PC-9 (cell line): Measurements from ENCODE around the gene MFSD6L. TPM values are rescaled to one million over a fixed set of nuclear protein-coding genes. Genes with fewer than 3 reads are reported as not detected.

ENCODE experiments used
- BruUV-seq: library from RNA; stranded (reverse); fragments of 400-500 nt; replicated peaks from 2 replicates; lab custom pipeline; 2021; lab: Mats Ljungman, UMichigan
- CTCF ChIA-PET: fragments of 300-600 bp; sonication (Branson Sonifier 250); formaldehyde crosslinking; loops from one replicate; lab custom pipeline; 2022; ENCODE audit warnings: antibody characterized with exemption; lab: Charles Lee
- POLR2A ChIA-PET: fragments of 300-600 bp; sonication (Branson Sonifier 250); formaldehyde crosslinking; loops from one replicate; lab custom pipeline; 2022; ENCODE audit warnings: antibody characterized with exemption; ENCODE audit not compliant: unreplicated experiment; lab: Charles Lee
- DNase-seq, 2 experiments: peaks; one replicate each; pipeline versions ENCODE4 v3.0.0 to v3.0.0-alpha.2; 2015 to 2022; ENCODE audit warnings: mixed read lengths in 1 of 2
- H2AFZ ChIP-seq: fragments of 200-600 bp; sonication (generic); 2 replicates; pipeline ENCODE4 v1.8.1; 2017; ENCODE audit warnings: antibody characterized with exemption
- H3F3A ChIP-seq: fragments of 200-600 bp; sonication (generic); 2 replicates; pipeline ENCODE4 v1.8.1; 2017; ENCODE audit warnings: antibody characterized with exemption, mild to moderate bottlenecking, low read depth; ENCODE audit not compliant: insufficient read depth
- H3K27ac ChIP-seq: fragments of 200-600 bp; sonication (generic); 2 replicates; pipeline ENCODE4 v1.6.1; 2016; ENCODE audit warnings: mixed run types
- H3K27me3 ChIP-seq: fragments of 200-600 bp; sonication (generic); 2 replicates; pipeline ENCODE4 v1.6.1; 2016; ENCODE audit warnings: low read depth, mixed run types; ENCODE audit not compliant: insufficient read depth
- H3K36me3 ChIP-seq: fragments of 200-600 bp; sonication (generic); 2 replicates; pipeline ENCODE4 v1.6.1; 2016; ENCODE audit warnings: low read depth, mixed run types
- H3K4me1 ChIP-seq: fragments of 200-600 bp; sonication (generic); replicated peaks from 2 replicates; pipeline ENCODE4 v1.6.1; 2016; ENCODE audit warnings: mixed run types; ENCODE audit not compliant: insufficient read depth
- H3K4me2 ChIP-seq: fragments of 200-600 bp; sonication (generic); 2 replicates; pipeline ENCODE4 v1.6.1; 2017; ENCODE audit warnings: mixed run types
- H3K4me3 ChIP-seq: fragments of 200-600 bp; sonication (generic); 2 replicates; pipeline ENCODE4 v1.6.1; 2016; ENCODE audit warnings: mixed run types
- H3K79me2 ChIP-seq: fragments of 200-600 bp; sonication (generic); 2 replicates; pipeline ENCODE4 v1.6.1; 2017; ENCODE audit warnings: low read depth, mixed run types
- H3K9me2 ChIP-seq: fragments of 200-600 bp; sonication (generic); 2 replicates; pipeline ENCODE4 v1.8.1; 2017; ENCODE audit warnings: mild to moderate bottlenecking; ENCODE audit not compliant: insufficient read depth
- H3K9me3 ChIP-seq: fragments of 200-600 bp; sonication (generic); 2 replicates; pipeline ENCODE4 v1.8.1; 2016; ENCODE audit warnings: low read depth; ENCODE audit not compliant: insufficient read depth
- H4K20me1 ChIP-seq: fragments of 200-600 bp; sonication (generic); 2 replicates; pipeline ENCODE4 v1.8.1; 2017; ENCODE audit not compliant: insufficient read depth
- CTCF ChIP-seq: fragments of 200-600 bp; sonication (generic); conservative IDR thresholded peaks from 2 replicates; pipeline ENCODE4 v1.6.1; 2017; ENCODE audit warnings: mixed run types, antibody characterized with exemption, mild to moderate bottlenecking, moderate library complexity
- EZH2 ChIP-seq: fragments of 200-600 bp; sonication (generic); IDR thresholded peaks from 2 replicates; pipeline ENCODE4 v1.8.0; 2017; ENCODE audit warnings: antibody characterized with exemption, low read depth
- intact Hi-C: fragments of 100-400 bp; cut with micrococcal nuclease; formaldehyde crosslinking; loops from one replicate; pipeline ENCODE4 v1.10.0; 2022; ENCODE audit not compliant: unreplicated experiment
- total RNA-seq: library from RNA; stranded (reverse); gene quantifications from 2 replicates; pipeline ENCODE4 v1.2.3, GENCODE V29; 2021

MFSD6L gene
- total RNA-seq, 1 experiment from 2014 or later, result not detected

GRCh38 chr17:8829036-8829941 is 30.1 kb upstream of the MFSD6L start:
- CTCF ChIA-PET, result interaction anchor here (0.5 kb wide), 1 partner anchor 514 kb away, joined by 5 read pairs; no protein-coding TSS in a partner anchor

GRCh38 chr17:8828517-8828875 is 29.3 kb upstream of the MFSD6L start:
- Histone ChIP-seq H3K27ac (no peak overlapping the region), H3K9me2 (no peaks in the 10 kb centered on the region), H4K20me1 (no peaks in the 10 kb centered on the region), H3F3A (no peaks in the 10 kb centered on the region), H3K27me3 (no peaks in the 10 kb centered on the region; the same call in 1 of the 2 replicates), H3K4me2 (no peak overlapping the region), H3K36me3 (no peaks in the 10 kb centered on the region), H3K4me1 (no peaks in the 10 kb centered on the region), H3K79me2 (no peaks in the 10 kb centered on the region), H2AFZ (no peak overlapping the region), H3K4me3 (no peak overlapping the region), H3K9me3 (no peaks in the 10 kb centered on the region)
- POLR2A ChIA-PET, result no interaction called here
- CTCF ChIA-PET, result no interaction called here
- intact Hi-C loops, result no loop called here
- BruUV-seq, result no TSS peak
- TF ChIP-seq EZH2 (no peak), CTCF (no peak)
- DNase-seq, result no peak

More at GRCh38 chr17:8829036-8829941, 30.1 kb upstream of the MFSD6L start:
- DNase-seq, result no peak
- Histone ChIP-seq H3K27ac (no peak overlapping the region), H2AFZ (no peak overlapping the region), H3K4me3 (no peak overlapping the region), H3K9me3 (no peaks in the 10 kb centered on the region), H3K27me3 (no peaks in the 10 kb centered on the region; the same call in 1 of the 2 replicates), H3K4me1 (no peaks in the 10 kb centered on the region), H4K20me1 (no peaks in the 10 kb centered on the region), H3K9me2 (no peaks in the 10 kb centered on the region), H3F3A (no peaks in the 10 kb centered on the region), H3K36me3 (no peaks in the 10 kb centered on the region), H3K4me2 (no peak overlapping the region), H3K79me2 (no peaks in the 10 kb centered on the region)
- BruUV-seq, result no TSS peak
- intact Hi-C loops, result no loop called here
- POLR2A ChIA-PET, result no interaction called here
- TF ChIP-seq EZH2, result no peak
- no peak for TF ChIP-seq CTCF

GRCh38 chr17:8826808-8827435 is 27.8 kb upstream of the MFSD6L start:
- H3K36me3 ChIP-seq, result no peaks in the 10 kb centered on the region
- H3F3A ChIP-seq, result no peaks in the 10 kb centered on the region
- no peaks in the 10 kb centered on the region for H3K79me2 ChIP-seq
- no peak for DNase-seq
- no peaks in the 10 kb centered on the region; the same call in 1 of the 2 replicates for H3K27me3 ChIP-seq
- H3K9me3 ChIP-seq, result no peaks in the 10 kb centered on the region
- no peaks in the 10 kb centered on the region for H3K9me2 ChIP-seq
- no TSS peak for BruUV-seq
- H3K4me3 ChIP-seq, result no peak overlapping the region
- TF ChIP-seq EZH2 (no peak), CTCF (no peak)
- H2AFZ ChIP-seq, result no peak overlapping the region
- no peaks in the 10 kb centered on the region for H4K20me1 ChIP-seq
- no peak overlapping the region for H3K27ac ChIP-seq
- POLR2A ChIA-PET, result no interaction called here
- no peaks in the 10 kb centered on the region for H3K4me1 ChIP-seq
- H3K4me2 ChIP-seq, result no peak overlapping the region
- CTCF ChIA-PET, result interaction anchor here (0.6 kb wide), 1 partner anchor 1502 kb away, joined by 5 read pairs; no protein-coding TSS in a partner anchor
- intact Hi-C loops, result no loop called here
